ENCODE data around the gene TOR3A. TPM values are rescaled to one million over a fixed set of nuclear protein-coding genes. Genes with fewer than 3 reads are reported as not detected.

TOR3A gene
- total and polyA plus RNA-seq, 10 of the 15 experiments (the other 5 are each of a cell fraction or from before 2014, with no cell fraction given) = 8.6 to 87.9 (median 46.3) TPM

GRCh38 chr1:179099891-179100290 lies 18.0 kb downstream of the TOR3A start (continued):
- TF ChIP-seq PBX3 (IDR thresholded peaks at IDR 0.05; ENCODE audit: insufficient replicate concordance, low read depth, low read length) = no peak
- TF ChIP-seq, protein P1, sequence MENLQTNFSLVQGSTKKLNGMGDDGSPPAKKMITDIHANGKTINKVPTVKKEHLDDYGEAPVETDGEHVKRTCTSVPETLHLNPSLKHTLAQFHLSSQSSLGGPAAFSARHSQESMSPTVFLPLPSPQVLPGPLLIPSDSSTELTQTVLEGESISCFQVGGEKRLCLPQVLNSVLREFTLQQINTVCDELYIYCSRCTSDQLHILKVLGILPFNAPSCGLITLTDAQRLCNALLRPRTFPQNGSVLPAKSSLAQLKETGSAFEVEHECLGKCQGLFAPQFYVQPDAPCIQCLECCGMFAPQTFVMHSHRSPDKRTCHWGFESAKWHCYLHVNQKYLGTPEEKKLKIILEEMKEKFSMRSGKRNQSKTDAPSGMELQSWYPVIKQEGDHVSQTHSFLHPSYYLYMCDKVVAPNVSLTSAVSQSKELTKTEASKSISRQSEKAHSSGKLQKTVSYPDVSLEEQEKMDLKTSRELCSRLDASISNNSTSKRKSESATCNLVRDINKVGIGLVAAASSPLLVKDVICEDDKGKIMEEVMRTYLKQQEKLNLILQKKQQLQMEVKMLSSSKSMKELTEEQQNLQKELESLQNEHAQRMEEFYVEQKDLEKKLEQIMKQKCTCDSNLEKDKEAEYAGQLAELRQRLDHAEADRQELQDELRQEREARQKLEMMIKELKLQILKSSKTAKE (IDR thresholded peaks at IDR 0.05; ENCODE audit: low read depth, poor library complexity, severe bottlenecking) = no peak
- no peak for TF ChIP-seq SMAD5 (IDR thresholded peaks at IDR 0.05; ENCODE audit: low read depth)

- ATAC-seq (no peak), FAIRE-seq (no peak), DNase-seq (ENCODE audit: low read depth, low spot score) (no peak)
- intact Hi-C loops (cut with micrococcal nuclease; ENCODE audit: unreplicated experiment) = no loop called here
- TF ChIP-seq HCFC1 (IDR thresholded peaks at IDR 0.05; ENCODE audit: low read length) (no peak), PAX8 (IDR thresholded peaks at IDR 0.05) (no peak), ZNF24 (IDR thresholded peaks at IDR 0.05) (no peak), SMAD1 (IDR thresholded peaks at IDR 0.05; ENCODE audit: low read depth, partially characterized antibody) (no peak)
- TF ChIP-seq, protein P2, sequence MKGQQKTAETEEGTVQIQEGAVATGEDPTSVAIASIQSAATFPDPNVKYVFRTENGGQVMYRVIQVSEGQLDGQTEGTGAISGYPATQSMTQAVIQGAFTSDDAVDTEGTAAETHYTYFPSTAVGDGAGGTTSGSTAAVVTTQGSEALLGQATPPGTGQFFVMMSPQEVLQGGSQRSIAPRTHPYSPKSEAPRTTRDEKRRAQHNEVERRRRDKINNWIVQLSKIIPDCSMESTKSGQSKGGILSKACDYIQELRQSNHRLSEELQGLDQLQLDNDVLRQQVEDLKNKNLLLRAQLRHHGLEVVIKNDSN (IDR thresholded peaks at IDR 0.05; ENCODE audit: borderline replicate concordance, extremely low read length, insufficient read depth, low read depth, low read length) = no peak
- Histone ChIP-seq H3K79me2 (ENCODE audit: control insufficient read depth, insufficient read depth, low read length) (no peaks in the 10 kb centered on the region), H3K4me3 (no peak overlapping the region), H2AFZ (ENCODE audit: control insufficient read depth, low read depth, low read length) (no peak overlapping the region), H3K9me3 (replicated peaks; ENCODE audit: control insufficient read depth, insufficient read depth, low read length) (no peaks in the 10 kb centered on the region), H4K20me1 (ENCODE audit: control insufficient read depth, insufficient read depth) (no peaks in the 10 kb centered on the region), H3K4me1 (ENCODE audit: control insufficient read depth, insufficient read depth, low read length) (no peaks in the 10 kb centered on the region), H3K36me3 (ENCODE audit: control insufficient read depth in 2 of 2, insufficient read depth in 2 of 2, low read length in 1 of 2) (peaks cover 3 to 8% of the 10 kb centered on the region in 2 experiments), H3K27ac (ENCODE audit: control insufficient read depth, insufficient read depth) (no peak overlapping the region), H3K9ac (ENCODE audit: control insufficient read depth, insufficient read depth, low read length) (no peak overlapping the region), H3K4me2 (ENCODE audit: control insufficient read depth, insufficient read depth) (no peak overlapping the region), H3K27me3 (replicated peaks in 1 of 2; ENCODE audit: control insufficient read depth in 2 of 2, insufficient read depth in 2 of 2, low read length in 1 of 2) (no peaks in the 10 kb centered on the region)
- ChIA-PET RAD21 (ENCODE audit: unreplicated experiment) (no interaction called here), SMC1A (ENCODE audit: uncharacterized antibody, unreplicated experiment) (no interaction called here), CTCF (interaction anchor here (1.8 kb wide), 1 partner anchor 150 kb away, joined by 4 read pairs; no protein-coding TSS in a partner anchor), POLR2A (interaction anchor here (0.6 kb wide), 2 partner anchors 102 to 498 kb away, joined by 3 to 5 read pairs; no protein-coding TSS in a partner anchor)
- in situ Hi-C loops (cut with MboI) = no loop called here
- WGBS (ENCODE audit: insufficient coverage, insufficient replicate concordance, low lambda C conversion rate, missing lambda C conversion rate) = 82% methylated on average over 4 of the region's 4 CpGs
- BruUV-seq (replicated peaks) = no TSS peak
Measured at GRCh38 chr1:179101566-179101965, 19.7 kb downstream of the TOR3A start.
